Heart left ventricle (tissue), 13 donors: ENCODE measurements around the gene HSPB7.

Experiments used
- POLR2A ChIP-seq, 2 donors: fragments of 450-650 bp; IDR thresholded peaks; one replicate each; pipeline ENCODE4 v1.6.1; 2017; ENCODE audit warnings: antibody characterized with exemption in 2 of 2, mild to moderate bottlenecking in 2 of 2, moderate library complexity in 2 of 2
- TF ChIP-seq, protein P1 (sequence below), 12 donors: fragments of 200-600 bp; sonication (generic) in 4 of 12; IDR thresholded peaks; one replicate each; pipeline versions ENCODE4 v1.5.0 to v1.8.0; 2018 to 2022; ENCODE audit warnings: antibody characterized with exemption in 12 of 12, mild to moderate bottlenecking in 5 of 12
- donor health status: ischemic (EF 13 %, LVEDD 7.1; RV severe dilation, severe dysfunction).
- donor health status: DM: no; HTN: yes; CAD: no.
- donor health status: DM: no; HTN: no; CAD: no.
- donor health status: ischemic (EF 25% LVEDD 6.9; RV normal size, moderate dysfunction).
- donor health status: ischemic (EF 25% LVEDD 5.7; RV mildly dilated, moderate dysfunction).
- donor health status: ischemic (EF 35%, LVEDD 5.7; RV mildly dilated, moderate dysfunction).
- donor health status: nonischemic (EF 11% LVEDD 7.7; RV severe dilation, severe dysfunction).
- donor health status: DM: yes; HTN: yes; CAD: no.
- donor health status: PGD.
- donor health status: ischemic (EF 29% LVEDD 5.4; RV normal size, mild dysfunction).
- donor health status: nonischemic (EF 23%, LVEDD 6.1; RV moderate dilation, normal function).

DNA sequence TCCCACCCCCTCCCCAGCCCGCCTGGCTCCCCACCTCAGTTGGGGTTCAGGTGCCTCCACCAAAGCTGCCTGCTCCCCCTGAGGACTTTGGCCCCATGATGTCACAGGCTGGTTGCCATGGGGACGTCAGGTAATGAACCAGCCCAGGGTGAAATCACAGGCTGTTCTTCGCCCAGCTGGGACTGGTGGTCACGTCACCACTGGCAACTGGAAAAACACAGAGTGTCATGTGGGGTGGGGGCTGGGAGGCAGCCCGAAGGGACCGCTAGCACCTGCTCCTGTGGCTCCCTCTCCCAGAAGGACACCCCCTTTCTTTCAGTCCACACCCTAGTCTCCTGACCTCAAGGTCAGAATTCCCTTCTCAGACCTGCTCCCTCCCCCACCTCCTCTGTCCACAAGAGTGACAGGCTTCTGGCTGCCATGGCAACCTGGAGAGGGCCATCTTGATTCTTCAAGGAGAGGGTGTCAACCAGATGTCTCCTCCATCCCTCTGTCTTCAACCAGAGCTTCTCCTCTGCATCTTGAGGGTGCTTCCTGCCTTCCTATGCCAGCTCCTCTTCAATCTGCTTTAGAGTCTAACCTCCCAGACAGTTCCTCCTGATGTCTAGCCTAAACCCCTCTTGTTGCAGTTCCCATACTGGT lies 49.4 kb upstream of the HSPB7 start:
- TF ChIP-seq, protein P1, sequence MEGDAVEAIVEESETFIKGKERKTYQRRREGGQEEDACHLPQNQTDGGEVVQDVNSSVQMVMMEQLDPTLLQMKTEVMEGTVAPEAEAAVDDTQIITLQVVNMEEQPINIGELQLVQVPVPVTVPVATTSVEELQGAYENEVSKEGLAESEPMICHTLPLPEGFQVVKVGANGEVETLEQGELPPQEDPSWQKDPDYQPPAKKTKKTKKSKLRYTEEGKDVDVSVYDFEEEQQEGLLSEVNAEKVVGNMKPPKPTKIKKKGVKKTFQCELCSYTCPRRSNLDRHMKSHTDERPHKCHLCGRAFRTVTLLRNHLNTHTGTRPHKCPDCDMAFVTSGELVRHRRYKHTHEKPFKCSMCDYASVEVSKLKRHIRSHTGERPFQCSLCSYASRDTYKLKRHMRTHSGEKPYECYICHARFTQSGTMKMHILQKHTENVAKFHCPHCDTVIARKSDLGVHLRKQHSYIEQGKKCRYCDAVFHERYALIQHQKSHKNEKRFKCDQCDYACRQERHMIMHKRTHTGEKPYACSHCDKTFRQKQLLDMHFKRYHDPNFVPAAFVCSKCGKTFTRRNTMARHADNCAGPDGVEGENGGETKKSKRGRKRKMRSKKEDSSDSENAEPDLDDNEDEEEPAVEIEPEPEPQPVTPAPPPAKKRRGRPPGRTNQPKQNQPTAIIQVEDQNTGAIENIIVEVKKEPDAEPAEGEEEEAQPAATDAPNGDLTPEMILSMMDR (IDR thresholded peaks at IDR 0.05), result no peak
- no peak for TF ChIP-seq POLR2A (IDR thresholded peaks at IDR 0.05)
